Measurements from ENCODE around the gene CXCL9. TPM values are rescaled to one million over a fixed set of nuclear protein-coding genes. Genes with fewer than 3 reads are reported as not detected.
"Not testable (repeated sequence)": the region's sequence is repeated elsewhere in the genome, so short reads cannot be mapped to it uniquely, and the experiment has no call there.

Gene CXCL9
- total RNA-seq = not detected in 2 replicates

GRCh38 chr4:76007089-76007862, at the start of gene CXCL9:
Gene CXCL9 (minus strand): TSS chr4:76007509. CDS start chr4:76007449, 60 bp downstream.
- DNase-seq = no peak

- no peak for DNase-seq
Observed at GRCh38 chr4:76055421-76055820, 48.1 kb upstream of the CXCL9 start.

- DNase-seq = no peak
Observed at GRCh38 chr4:76055016-76055415, 47.7 kb upstream of the CXCL9 start.

- DNase-seq = no peak
Observed at GRCh38 chr4:76053730-76054129, 46.4 kb upstream of the CXCL9 start.

GRCh38 chr4:76050560-76051050, 43.3 kb upstream of the CXCL9 start:
- DNase-seq = not testable (repeated sequence)

- not testable (repeated sequence) for DNase-seq
Observed at GRCh38 chr4:76049860-76050416, 42.6 kb upstream of the CXCL9 start.

- DNase-seq = not testable (repeated sequence)
Observed at GRCh38 chr4:76044686-76045085, 37.4 kb upstream of the CXCL9 start.

GRCh38 chr4:76043306-76043705, 36.0 kb upstream of the CXCL9 start:
- DNase-seq = not testable (repeated sequence)

GRCh38 chr4:76042241-76042998, 35.1 kb upstream of the CXCL9 start:
- peak; percentile 55 for DNase-seq

GRCh38 chr4:76036855-76037254, 29.5 kb upstream of the CXCL9 start:
- no peak for DNase-seq

GRCh38 chr4:76035799-76036380, 28.6 kb upstream of the CXCL9 start, which contains the start of gene CXCL11:
Gene CXCL11 (minus strand): TSS chr4:76036070. CDS start chr4:76035987, 83 bp downstream.
- DNase-seq = peak; percentile 77

GRCh38 chr4:76035141-76035540, 27.8 kb upstream of the CXCL9 start:
- DNase-seq = no peak

- no peak for DNase-seq
Observed at GRCh38 chr4:76029300-76029699, 22.0 kb upstream of the CXCL9 start.

GRCh38 chr4:76028350-76028765, 21.0 kb upstream of the CXCL9 start:
- DNase-seq = peak; percentile 67

- no peak for DNase-seq
Observed at GRCh38 chr4:76024065-76024464, 16.8 kb upstream of the CXCL9 start.

GRCh38 chr4:76023389-76023788, 16.1 kb upstream of the CXCL9 start, which contains the start of gene CXCL10:
Gene CXCL10 (minus strand): TSS chr4:76023497. CDS start chr4:76023431, 66 bp downstream.
- DNase-seq = peak; percentile 27

GRCh38 chr4:76022677-76023076, 15.4 kb upstream of the CXCL9 start:
- DNase-seq = no peak

- DNase-seq = no peak
Observed at GRCh38 chr4:76022031-76022430, 14.7 kb upstream of the CXCL9 start.

- no peak for DNase-seq
Observed at GRCh38 chr4:76017056-76017686, 9.9 kb upstream of the CXCL9 start.

- no peak for DNase-seq
Observed at GRCh38 chr4:76016393-76016792, 9.1 kb upstream of the CXCL9 start.

- no peak for DNase-seq
Observed at GRCh38 chr4:76013540-76013939, 6.2 kb upstream of the CXCL9 start.

GRCh38 chr4:76012388-76012801, 5.1 kb upstream of the CXCL9 start:
- DNase-seq = peak; percentile 26

Measured in dermis blood vessel endothelial cell (primary cell).